NT2/D1 (cell line): Measurements from ENCODE around the gene GEMIN4.

Experiments
- SUZ12 ChIP-seq: IDR thresholded peaks from 2 replicates; pipeline ENCODE4 v1.6.1; 2011; ENCODE audit not compliant: insufficient read length, insufficient read depth; ENCODE audit errors: extremely low read depth
- YY1 ChIP-seq: IDR thresholded peaks from 2 replicates; pipeline ENCODE4 v1.6.1; 2011; ENCODE audit not compliant: insufficient read length, insufficient read depth
- ZNF274 ChIP-seq: IDR thresholded peaks from 2 replicates; pipeline ENCODE4 v1.6.1; 2011; ENCODE audit warnings: mild to moderate bottlenecking, low read depth, low read length

GRCh38 chr17:743139-743538 is 8.9 kb downstream of the GEMIN4 start:
- TF ChIP-seq SUZ12 (no peak), YY1 (no peak), ZNF274 (no peak)
